HEK293 (cell line): ENCODE measurements around the gene BEGAIN.

ENCODE experiments used
- CTCF ChIA-PET: fragments of 350-600 bp; formaldehyde crosslinking; extraction: SDS; loops from one replicate; lab custom pipeline; 2021; ENCODE audit warnings: antibody characterized with exemption; lab: Yijun Ruan, JAX
- POLR2A ChIA-PET: fragments of 300-600 bp; formaldehyde crosslinking; extraction: SDS; loops from one replicate; lab custom pipeline; 2020; ENCODE audit warnings: antibody characterized with exemption, inconsistent platforms; lab: Yijun Ruan, JAX
- H3K27ac ChIP-seq: fragments of 200-500 bp; sonication (Bioruptor generic); 2 replicates; pipeline ENCODE4 v1.5.1; 2014; ENCODE audit warnings: low read depth, low read length, control low read depth, inconsistent platforms; ENCODE audit errors: extremely low read depth
- H3K36me3 ChIP-seq, 2 experiments: fragments of 200-500 bp in 1 of 2; sonication (Bioruptor generic) in 1 of 2; 1 replicate in 1 of 2; 2 replicates in 1 of 2; pipeline ENCODE4 v1.5.1; 2014 to 2017; ENCODE audit warnings: inconsistent platforms in 2 of 2, low read length in 2 of 2; ENCODE audit not compliant: control insufficient read depth in 2 of 2, insufficient read depth in 1 of 2
- H3K4me1 ChIP-seq: fragments of 200-500 bp; sonication (Bioruptor generic); 2 replicates; pipeline ENCODE4 v1.5.1; 2014; ENCODE audit warnings: mild to moderate bottlenecking, low read length, inconsistent platforms; ENCODE audit not compliant: control insufficient read depth, insufficient read depth
- H3K4me3 ChIP-seq: 2 replicates; pipeline ENCODE4 v1.5.1; 2011; ENCODE audit warnings: low read depth, mild to moderate bottlenecking, control low read depth, low read length, moderate library complexity
- H3K9me3 ChIP-seq: fragments of 200-500 bp; sonication (Bioruptor generic); 2 replicates; pipeline ENCODE4 v1.5.1; 2014; ENCODE audit warnings: low read depth, low read length, inconsistent platforms; ENCODE audit not compliant: control insufficient read depth, insufficient read depth
- ATF2 ChIP-seq: fragments of 450-650 bp; formaldehyde crosslinking; IDR thresholded peaks from 2 replicates; pipeline ENCODE4 v1.5.1; 2016; ENCODE audit warnings: missing biosample characterization, missing genetic modification characterization, low read depth
- KLF1 ChIP-seq: fragments of 450-650 bp; formaldehyde crosslinking; IDR thresholded peaks from 2 replicates; pipeline ENCODE4 v1.5.1; 2016; ENCODE audit warnings: missing biosample characterization, missing genetic modification characterization
- KLF10 ChIP-seq: fragments of 450-650 bp; IDR thresholded peaks from 2 replicates; pipeline ENCODE4 v1.5.1; 2018; ENCODE audit warnings: missing biosample characterization, mild to moderate bottlenecking, missing genetic modification characterization
- KLF16 ChIP-seq: fragments of 450-650 bp; formaldehyde crosslinking; IDR thresholded peaks from 2 replicates; pipeline ENCODE4 v1.5.1; 2017; ENCODE audit warnings: missing biosample characterization, missing genetic modification characterization
- KLF9 ChIP-seq: fragments of 450-650 bp; formaldehyde crosslinking; IDR thresholded peaks from 2 replicates; pipeline ENCODE4 v1.5.1; 2016; ENCODE audit warnings: missing biosample characterization, missing genetic modification characterization, low read depth
- REPIN1 ChIP-seq: fragments of 450-650 bp; formaldehyde crosslinking; IDR thresholded peaks from 2 replicates; pipeline ENCODE4 v1.5.1; 2017; ENCODE audit warnings: missing biosample characterization, missing genetic modification characterization, low read depth
- SP2 ChIP-seq: fragments of 450-650 bp; formaldehyde crosslinking; IDR thresholded peaks from 2 replicates; pipeline ENCODE4 v1.5.1; 2016; ENCODE audit warnings: missing biosample characterization, missing genetic modification characterization
- SP7 ChIP-seq: fragments of 450-650 bp; formaldehyde crosslinking; IDR thresholded peaks from 2 replicates; pipeline ENCODE4 v1.5.1; 2016; ENCODE audit warnings: missing biosample characterization, missing genetic modification characterization
- ZFP37 ChIP-seq: fragments of 450-650 bp; formaldehyde crosslinking; IDR thresholded peaks from 2 replicates; pipeline ENCODE4 v1.5.1; 2016; ENCODE audit warnings: missing biosample characterization, missing genetic modification characterization
- ZNF140 ChIP-seq: fragments of 450-650 bp; formaldehyde crosslinking; IDR thresholded peaks from 2 replicates; pipeline ENCODE4 v1.5.1; 2016; ENCODE audit warnings: missing biosample characterization, missing genetic modification characterization
- ZNF155 ChIP-seq: fragments of 450-650 bp; formaldehyde crosslinking; IDR thresholded peaks from 2 replicates; pipeline ENCODE4 v1.5.1; 2016; ENCODE audit warnings: missing biosample characterization, missing genetic modification characterization
- ZNF280D ChIP-seq: fragments of 450-650 bp; formaldehyde crosslinking; IDR thresholded peaks from 2 replicates; pipeline ENCODE4 v1.5.1; 2016; ENCODE audit warnings: missing biosample characterization, missing genetic modification characterization
- ZNF324 ChIP-seq: fragments of 450-650 bp; formaldehyde crosslinking; IDR thresholded peaks from 2 replicates; pipeline ENCODE4 v1.5.1; 2016; ENCODE audit warnings: missing biosample characterization, missing genetic modification characterization
- ZNF433 ChIP-seq: fragments of 450-650 bp; formaldehyde crosslinking; IDR thresholded peaks from 2 replicates; pipeline ENCODE4 v1.5.1; 2016; ENCODE audit warnings: missing biosample characterization, missing genetic modification characterization, low read depth
- ZNF548 ChIP-seq: fragments of 450-650 bp; formaldehyde crosslinking; IDR thresholded peaks from 2 replicates; pipeline ENCODE4 v1.5.1; 2016; ENCODE audit warnings: missing biosample characterization, missing genetic modification characterization
- ZNF791 ChIP-seq: fragments of 450-650 bp; formaldehyde crosslinking; IDR thresholded peaks from 2 replicates; pipeline ENCODE4 v1.5.1; 2016; ENCODE audit warnings: missing biosample characterization, missing genetic modification characterization
- TF ChIP-seq, protein P1 (sequence below): fragments of 450-650 bp; formaldehyde crosslinking; IDR thresholded peaks from 2 replicates; pipeline ENCODE4 v1.5.0; 2017; ENCODE audit warnings: missing biosample characterization, missing genetic modification characterization, borderline replicate concordance
- TF ChIP-seq, protein P2 (sequence below): fragments of 450-650 bp; formaldehyde crosslinking; IDR thresholded peaks from 2 replicates; pipeline ENCODE4 v1.5.1; 2016; ENCODE audit warnings: missing biosample characterization, missing genetic modification characterization
- TF ChIP-seq, protein P3 (sequence below): fragments of 450-650 bp; formaldehyde crosslinking; IDR thresholded peaks from 2 replicates; pipeline ENCODE4 v1.5.1; 2016; ENCODE audit warnings: missing biosample characterization, missing genetic modification characterization
- TF ChIP-seq, protein P4 (sequence below): fragments of 450-650 bp; formaldehyde crosslinking; conservative IDR thresholded peaks from 2 replicates; pipeline ENCODE4 v1.5.1; 2016; ENCODE audit warnings: low read depth, missing biosample characterization, missing genetic modification characterization

The BEGAIN gene

GRCh38 chr14:100621806-100622205 lies 34.6 kb upstream of the BEGAIN start:
- Histone ChIP-seq H3K27ac (no peak overlapping the region), H3K4me3 (no peak overlapping the region), H3K4me1 (no peaks in the 10 kb centered on the region), H3K9me3 (no peaks in the 10 kb centered on the region), H3K36me3 (no peaks in the 10 kb centered on the region)
- CTCF ChIA-PET, result no interaction called here
- POLR2A ChIA-PET, result no interaction called here
- TF ChIP-seq, protein P1, sequence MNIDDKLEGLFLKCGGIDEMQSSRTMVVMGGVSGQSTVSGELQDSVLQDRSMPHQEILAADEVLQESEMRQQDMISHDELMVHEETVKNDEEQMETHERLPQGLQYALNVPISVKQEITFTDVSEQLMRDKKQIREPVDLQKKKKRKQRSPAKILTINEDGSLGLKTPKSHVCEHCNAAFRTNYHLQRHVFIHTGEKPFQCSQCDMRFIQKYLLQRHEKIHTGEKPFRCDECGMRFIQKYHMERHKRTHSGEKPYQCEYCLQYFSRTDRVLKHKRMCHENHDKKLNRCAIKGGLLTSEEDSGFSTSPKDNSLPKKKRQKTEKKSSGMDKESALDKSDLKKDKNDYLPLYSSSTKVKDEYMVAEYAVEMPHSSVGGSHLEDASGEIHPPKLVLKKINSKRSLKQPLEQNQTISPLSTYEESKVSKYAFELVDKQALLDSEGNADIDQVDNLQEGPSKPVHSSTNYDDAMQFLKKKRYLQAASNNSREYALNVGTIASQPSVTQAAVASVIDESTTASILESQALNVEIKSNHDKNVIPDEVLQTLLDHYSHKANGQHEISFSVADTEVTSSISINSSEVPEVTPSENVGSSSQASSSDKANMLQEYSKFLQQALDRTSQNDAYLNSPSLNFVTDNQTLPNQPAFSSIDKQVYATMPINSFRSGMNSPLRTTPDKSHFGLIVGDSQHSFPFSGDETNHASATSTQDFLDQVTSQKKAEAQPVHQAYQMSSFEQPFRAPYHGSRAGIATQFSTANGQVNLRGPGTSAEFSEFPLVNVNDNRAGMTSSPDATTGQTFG (tag by site-specific recombination), result no peak
- TF ChIP-seq KLF16 (tag by site-specific recombination) (no peak), ZNF155 (tag by site-specific recombination) (no peak), KLF9 (tag by site-specific recombination) (peak; percentile 22; the same call in 1 of the 2 replicates), ZFP37 (tag by site-specific recombination) (no peak), ZNF324 (tag by site-specific recombination) (no peak), KLF1 (0 out of 2 replicates have a peak, but pooled peaks have one; percentile 10), SP2 (tag by site-specific recombination) (peak; percentile 18; the same call in 1 of the 2 replicates), ZNF548 (tag by site-specific recombination) (no peak), KLF10 (peak; percentile 93), ZNF140 (no peak), ZNF433 (no peak), ZNF791 (no peak)
- TF ChIP-seq, protein P2, sequence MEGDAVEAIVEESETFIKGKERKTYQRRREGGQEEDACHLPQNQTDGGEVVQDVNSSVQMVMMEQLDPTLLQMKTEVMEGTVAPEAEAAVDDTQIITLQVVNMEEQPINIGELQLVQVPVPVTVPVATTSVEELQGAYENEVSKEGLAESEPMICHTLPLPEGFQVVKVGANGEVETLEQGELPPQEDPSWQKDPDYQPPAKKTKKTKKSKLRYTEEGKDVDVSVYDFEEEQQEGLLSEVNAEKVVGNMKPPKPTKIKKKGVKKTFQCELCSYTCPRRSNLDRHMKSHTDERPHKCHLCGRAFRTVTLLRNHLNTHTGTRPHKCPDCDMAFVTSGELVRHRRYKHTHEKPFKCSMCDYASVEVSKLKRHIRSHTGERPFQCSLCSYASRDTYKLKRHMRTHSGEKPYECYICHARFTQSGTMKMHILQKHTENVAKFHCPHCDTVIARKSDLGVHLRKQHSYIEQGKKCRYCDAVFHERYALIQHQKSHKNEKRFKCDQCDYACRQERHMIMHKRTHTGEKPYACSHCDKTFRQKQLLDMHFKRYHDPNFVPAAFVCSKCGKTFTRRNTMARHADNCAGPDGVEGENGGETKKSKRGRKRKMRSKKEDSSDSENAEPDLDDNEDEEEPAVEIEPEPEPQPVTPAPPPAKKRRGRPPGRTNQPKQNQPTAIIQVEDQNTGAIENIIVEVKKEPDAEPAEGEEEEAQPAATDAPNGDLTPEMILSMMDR (tag by site-specific recombination), result no peak
- TF ChIP-seq, protein P3, sequence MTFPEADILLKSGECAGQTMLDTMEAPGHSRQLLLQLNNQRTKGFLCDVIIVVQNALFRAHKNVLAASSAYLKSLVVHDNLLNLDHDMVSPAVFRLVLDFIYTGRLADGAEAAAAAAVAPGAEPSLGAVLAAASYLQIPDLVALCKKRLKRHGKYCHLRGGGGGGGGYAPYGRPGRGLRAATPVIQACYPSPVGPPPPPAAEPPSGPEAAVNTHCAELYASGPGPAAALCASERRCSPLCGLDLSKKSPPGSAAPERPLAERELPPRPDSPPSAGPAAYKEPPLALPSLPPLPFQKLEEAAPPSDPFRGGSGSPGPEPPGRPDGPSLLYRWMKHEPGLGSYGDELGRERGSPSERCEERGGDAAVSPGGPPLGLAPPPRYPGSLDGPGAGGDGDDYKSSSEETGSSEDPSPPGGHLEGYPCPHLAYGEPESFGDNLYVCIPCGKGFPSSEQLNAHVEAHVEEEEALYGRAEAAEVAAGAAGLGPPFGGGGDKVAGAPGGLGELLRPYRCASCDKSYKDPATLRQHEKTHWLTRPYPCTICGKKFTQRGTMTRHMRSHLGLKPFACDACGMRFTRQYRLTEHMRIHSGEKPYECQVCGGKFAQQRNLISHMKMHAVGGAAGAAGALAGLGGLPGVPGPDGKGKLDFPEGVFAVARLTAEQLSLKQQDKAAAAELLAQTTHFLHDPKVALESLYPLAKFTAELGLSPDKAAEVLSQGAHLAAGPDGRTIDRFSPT (tag by site-specific recombination), result no peak

- no peak overlapping the region for H3K4me3 ChIP-seq
- ChIA-PET POLR2A (no interaction called here), CTCF (interaction anchor here (0.7 to 0.9 kb wide), 2 partner anchors 196 to 235 kb away, joined by 3 read pairs; no protein-coding TSS in a partner anchor)
- no peaks in the 10 kb centered on the region for H3K36me3 ChIP-seq
- H3K4me1 ChIP-seq, result no peaks in the 10 kb centered on the region
- no peaks in the 10 kb centered on the region for H3K9me3 ChIP-seq
- no peak overlapping the region for H3K27ac ChIP-seq
- TF ChIP-seq ATF2 (tag by site-specific recombination) (no peak), REPIN1 (tag by site-specific recombination) (no peak), SP7 (tag by site-specific recombination) (peak; percentile 45), KLF10 (no peak), ZNF280D (tag by site-specific recombination) (no peak)
- TF ChIP-seq, protein P4, sequence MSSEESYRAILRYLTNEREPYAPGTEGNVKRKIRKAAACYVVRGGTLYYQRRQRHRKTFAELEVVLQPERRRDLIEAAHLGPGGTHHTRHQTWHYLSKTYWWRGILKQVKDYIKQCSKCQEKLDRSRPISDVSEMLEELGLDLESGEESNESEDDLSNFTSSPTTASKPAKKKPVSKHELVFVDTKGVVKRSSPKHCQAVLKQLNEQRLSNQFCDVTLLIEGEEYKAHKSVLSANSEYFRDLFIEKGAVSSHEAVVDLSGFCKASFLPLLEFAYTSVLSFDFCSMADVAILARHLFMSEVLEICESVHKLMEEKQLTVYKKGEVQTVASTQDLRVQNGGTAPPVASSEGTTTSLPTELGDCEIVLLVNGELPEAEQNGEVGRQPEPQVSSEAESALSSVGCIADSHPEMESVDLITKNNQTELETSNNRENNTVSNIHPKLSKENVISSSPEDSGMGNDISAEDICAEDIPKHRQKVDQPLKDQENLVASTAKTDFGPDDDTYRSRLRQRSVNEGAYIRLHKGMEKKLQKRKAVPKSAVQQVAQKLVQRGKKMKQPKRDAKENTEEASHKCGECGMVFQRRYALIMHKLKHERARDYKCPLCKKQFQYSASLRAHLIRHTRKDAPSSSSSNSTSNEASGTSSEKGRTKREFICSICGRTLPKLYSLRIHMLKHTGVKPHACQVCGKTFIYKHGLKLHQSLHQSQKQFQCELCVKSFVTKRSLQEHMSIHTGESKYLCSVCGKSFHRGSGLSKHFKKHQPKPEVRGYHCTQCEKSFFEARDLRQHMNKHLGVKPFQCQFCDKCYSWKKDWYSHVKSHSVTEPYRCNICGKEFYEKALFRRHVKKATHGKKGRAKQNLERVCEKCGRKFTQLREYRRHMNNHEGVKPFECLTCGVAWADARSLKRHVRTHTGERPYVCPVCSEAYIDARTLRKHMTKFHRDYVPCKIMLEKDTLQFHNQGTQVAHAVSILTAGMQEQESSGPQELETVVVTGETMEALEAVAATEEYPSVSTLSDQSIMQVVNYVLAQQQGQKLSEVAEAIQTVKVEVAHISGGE (tag by site-specific recombination), result no peak
Measured at GRCh38 chr14:100620255-100621100, 33.3 kb upstream of the BEGAIN start.
